IPS DF 19.7 (cell line): ENCODE results near the gene PKIB.

Source experiments
- DNase-seq: peaks from one replicate; pipeline ENCODE4 v3.0.0-alpha.2; 2013; ENCODE audit warnings: low read depth, low spot score

The PKIB gene

DNA sequence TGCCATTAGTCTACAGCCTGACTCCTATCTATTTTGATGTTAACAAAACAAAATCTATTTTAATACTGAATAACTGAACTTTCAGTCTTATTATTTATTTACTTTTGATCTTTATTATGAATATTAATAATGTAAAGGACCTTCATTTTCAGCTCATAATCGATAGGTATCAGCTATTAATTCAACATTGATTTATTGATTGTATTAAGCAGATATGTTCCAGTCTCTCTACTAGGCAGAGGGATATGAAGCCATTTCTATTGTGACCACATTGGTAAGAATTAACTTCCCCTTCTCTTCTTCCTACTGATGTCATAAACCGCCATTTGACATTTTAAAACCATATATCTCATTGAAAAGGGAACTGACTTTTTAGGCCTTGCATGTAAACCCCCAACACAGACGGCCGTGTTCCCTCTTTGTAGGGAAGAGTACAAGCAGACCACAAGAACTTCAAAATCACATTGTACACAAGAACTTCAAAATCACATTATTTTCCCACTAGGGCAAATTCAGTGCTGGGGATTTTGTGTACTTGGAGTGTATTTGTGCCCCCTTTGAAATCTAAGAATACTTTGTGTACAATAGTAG is 99.8 kb downstream of the PKIB start:
- no peak for DNase-seq

DNA sequence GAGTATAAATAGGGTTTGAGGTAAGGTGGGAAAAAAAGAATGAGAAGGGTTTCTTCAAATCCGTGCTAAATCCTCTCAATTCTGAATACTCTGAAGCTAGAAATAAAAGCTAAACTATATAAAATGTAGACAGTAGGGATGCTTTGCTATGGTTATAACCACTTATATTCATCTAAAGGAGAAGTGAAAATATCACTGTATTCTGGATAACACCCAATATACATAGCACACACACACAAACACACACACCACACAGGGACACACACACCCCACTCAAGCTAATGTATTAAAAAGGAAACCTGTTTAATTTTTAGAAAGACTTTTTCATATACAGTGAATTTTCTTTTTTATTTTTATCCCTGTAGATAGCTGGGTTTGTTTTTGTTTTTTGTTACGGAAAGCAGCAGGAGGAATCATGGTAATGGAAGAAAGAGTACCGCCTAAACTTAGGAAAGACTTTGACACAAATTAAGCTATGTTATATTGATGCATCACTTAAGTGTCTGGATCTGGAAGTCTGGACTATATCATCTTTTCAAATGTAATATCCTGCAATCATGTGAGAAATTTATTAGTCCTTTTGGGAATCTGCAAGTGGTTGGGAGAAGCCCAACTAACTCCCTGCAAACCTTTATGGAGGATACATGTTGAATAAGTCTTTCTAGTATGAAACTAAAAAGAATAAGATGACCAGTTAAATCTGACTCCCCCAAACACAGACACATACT is 100.9 kb downstream of the PKIB start:
- no peak for DNase-seq

DNA sequence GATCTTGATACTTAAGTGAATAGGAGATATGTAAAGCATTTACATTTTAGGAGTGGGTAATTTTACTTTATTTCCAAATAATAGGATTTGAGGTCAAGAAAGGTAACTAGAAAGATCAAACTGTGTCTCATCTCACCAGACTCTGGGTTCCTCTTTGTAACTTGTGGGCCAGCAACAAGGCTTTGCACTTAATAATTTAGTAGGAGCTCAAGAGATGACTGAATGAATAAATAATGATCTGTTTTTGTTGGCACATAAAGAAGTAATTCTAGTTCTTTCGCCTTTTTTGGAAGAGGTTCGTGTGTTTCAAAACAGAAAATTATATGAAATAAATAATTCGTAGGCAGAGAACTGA is 101.9 kb downstream of the PKIB start:
- no peak for DNase-seq

DNA sequence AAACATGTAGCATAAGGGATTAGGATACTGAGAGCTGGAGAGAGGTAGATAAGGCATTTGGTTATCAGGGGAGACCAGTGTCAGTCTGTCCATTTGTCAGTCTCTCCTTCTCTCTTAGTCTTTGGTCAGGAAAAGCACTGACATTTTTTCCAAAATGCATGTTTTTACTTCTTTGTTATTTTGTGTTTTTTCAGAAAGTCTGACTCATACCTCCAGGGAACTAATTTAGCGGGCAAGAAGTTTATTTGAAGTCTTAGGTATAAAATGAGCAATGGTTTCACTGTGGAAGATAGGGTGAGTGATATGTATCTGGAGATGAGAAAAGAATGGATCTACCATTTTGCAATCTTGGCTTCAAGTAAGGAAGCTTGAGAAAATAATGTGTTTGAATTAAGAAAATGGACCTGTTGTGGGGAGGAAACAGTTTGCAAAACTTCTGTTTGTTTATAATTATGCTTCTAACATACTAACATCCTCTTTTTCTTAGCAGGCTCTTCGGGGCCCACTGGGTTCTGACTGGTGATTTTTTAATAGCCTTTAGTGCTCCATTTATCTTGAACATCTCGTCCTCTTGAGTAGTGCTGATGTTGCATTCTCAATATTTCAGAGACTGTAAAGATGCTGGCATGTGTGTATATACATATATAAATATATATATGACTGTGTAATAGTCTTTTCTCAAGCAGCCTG is 102.4 kb downstream of the PKIB start:
- no peak for DNase-seq

DNA sequence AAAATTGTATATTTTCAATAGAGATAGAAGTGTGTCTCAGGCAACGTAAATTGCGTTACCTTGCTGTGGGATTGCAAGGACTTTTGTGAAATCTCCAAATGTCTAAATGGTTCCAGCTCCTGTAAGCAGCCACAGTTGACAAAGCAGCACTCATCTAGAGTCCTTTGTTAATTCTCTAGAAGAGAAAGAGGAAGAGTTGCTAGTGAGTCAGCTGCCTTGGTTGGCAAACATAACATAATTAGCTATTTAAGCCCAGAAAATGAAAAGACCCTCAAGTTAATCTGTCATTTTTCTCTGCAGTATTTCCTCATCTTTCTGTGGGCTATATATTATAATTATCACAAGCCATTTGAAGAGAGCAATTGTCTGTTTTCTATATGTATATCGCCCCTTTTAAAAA is 102.9 kb downstream of the PKIB start:
- no peak for DNase-seq

DNA sequence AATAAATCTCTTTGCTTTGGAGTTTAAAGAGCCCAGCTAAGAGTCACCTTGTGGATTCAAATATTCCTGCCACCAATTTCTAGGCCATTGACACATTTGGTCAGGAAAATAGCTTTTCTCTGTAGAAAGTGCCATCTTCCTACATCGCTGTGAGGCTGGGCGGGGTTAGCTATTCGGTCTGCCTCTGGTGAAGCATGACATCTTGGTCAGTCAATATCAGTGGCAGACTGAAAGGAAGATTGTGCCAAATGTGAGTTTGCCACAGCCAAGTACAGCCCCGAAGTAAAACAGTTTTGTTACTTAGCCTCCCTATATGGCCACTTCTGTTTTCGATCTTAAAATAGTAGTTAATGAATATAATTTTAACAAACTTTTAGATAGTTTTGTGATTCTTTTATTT is 103.9 kb downstream of the PKIB start:
- no peak for DNase-seq

DNA sequence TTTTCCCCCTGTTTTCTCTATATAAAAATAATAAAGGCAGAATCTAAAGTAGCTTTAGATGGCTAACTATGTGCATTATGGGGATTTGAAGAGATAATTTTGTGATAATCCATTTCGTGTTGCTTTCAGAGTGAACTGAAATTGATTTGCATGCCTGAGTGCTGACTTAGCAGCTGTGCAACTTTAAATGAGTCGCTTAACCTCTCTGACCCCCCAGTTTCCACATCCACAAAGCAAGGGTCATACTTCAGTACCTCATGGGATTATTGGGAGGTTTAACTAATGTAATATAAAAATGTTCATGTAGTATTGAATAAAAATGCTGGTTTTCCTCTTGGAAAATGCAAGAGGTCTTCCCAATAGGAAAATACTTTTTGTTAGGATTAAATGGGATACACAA is 105.5 kb downstream of the PKIB start:
- DNase-seq = no peak

DNA sequence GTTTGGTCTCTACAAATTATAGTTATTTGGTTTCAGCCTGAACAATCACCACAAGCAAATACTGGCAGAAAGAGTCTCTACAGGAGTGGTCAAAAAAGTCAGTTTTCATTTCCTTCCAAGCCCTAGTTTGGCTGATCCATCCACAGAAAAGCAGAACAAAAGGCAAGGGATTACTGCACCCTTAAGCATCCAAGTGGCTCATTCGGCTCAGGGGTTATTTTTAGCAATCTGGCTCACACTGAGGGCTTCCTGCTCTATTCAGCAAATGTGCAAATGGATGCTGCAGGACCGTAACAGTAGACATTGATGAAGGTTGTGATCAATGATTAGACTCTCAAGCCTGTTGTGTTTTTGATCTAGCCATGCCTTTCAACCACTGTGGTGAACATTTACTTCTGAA is 107.1 kb downstream of the PKIB start:
- DNase-seq = no peak

DNA sequence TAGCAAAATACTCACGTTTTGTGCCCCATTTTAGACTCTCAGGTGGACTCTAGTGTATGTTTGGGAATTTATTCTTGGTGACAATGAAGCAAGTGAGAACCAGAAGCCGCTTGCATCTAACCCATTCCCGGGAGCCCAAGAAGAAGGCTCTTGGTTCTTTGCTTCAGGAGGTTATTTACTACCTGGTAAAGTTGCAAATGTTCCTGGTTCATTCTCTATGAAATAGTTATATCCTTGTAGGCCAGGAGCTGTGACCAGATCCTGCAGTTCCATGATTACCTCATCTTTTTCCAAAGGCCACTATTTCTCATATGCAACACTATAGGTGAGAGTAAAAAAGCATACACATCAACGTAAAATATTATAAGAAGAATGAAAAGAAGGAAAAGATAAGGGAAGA is 108.4 kb downstream of the PKIB start:
- DNase-seq = no peak

DNA sequence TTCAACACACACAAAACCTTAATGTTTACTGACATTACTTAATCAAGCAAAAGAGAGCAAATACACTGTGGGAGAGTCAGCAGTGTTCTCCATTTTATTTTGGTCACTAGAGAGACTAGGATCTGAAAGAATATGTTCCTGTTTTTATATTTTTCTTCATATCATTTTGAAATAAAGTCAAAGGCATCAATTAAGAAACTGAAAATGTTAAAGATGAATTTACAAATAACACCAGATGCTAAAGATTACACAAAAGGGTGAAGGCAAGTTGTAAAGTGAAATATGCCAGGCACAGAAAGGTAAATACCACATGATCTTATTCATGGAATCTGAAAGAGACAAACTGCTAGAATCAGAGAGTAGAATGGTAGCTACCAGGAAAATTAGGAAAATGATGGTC is 109.0 kb downstream of the PKIB start:
- no peak for DNase-seq

DNA sequence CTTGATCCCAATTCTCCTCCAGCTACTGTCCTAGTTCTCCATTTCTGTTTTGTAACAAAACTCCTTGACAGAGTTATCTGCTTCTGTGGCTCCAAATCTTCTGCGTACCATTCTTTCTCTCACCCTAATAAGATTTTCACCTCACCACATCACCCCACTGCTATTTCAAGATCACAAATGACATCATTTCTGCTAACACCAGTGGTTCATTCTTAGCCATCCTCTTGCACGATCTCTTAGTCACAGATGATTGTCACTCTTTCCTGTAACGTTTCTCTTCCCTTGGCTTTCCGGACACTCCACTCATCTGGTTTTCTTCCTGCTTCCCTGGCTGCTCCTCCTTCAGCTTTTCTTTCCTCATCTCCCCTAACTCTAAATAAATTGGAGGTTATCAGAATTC is 112.5 kb downstream of the PKIB start:
- no peak for DNase-seq

DNA sequence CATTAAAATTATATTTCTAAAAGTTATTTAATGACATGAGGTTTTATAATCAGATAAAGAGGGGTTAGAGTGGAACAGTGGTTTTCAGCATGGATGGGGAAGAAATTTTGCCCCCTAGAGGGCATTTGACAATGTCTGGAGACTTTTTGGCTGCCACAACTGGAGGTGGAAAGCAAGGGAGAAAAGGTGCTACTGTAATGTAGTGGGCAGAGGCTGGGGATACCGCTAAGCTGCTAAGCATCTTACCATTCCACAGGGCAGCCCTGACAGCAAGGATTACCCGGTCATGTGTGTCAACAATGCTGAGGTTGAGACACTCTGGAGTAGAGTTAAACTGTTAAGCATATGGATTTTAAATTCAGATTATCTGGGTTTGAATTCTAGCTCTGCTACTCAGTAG is 116.4 kb downstream of the PKIB start:
- no peak for DNase-seq

DNA sequence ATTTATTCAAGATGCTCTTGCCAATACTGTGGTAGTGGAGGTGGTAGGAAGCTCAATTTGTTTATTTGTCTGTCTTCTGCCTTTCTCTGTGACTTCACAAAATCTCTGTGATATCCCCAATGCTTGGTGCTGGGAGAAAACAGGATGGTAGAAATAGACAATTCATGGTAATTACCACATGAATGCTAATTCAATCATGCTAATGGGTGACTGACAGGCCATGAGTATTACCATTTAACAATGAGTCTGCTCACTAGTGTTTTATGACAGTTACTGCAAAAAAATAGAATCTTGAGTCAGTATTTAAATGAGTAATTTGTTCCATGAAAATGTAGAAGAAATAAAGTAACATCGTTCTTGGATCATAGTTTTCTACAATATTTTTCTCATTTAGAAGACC is 117.0 kb downstream of the PKIB start:
- DNase-seq = no peak

DNA sequence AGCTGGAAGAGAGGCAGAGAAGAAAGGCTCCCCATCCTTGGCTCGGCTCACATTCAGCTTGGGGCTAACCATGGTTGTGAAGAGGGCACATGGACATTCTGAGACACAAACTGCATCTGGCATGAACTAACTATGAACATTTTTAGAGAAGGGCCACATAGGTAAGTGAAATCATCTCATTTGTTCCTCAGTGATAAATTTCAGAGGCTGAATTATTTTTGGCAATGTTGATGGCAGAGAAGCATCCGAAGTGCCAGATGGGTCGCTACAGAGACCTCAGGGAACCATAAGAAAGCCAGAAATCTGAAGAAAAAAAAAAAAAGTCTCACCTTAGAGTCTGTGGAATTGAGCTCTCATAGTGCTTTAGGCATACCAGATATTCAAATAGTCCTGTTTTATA is 120.1 kb downstream of the PKIB start:
- DNase-seq = no peak

DNA sequence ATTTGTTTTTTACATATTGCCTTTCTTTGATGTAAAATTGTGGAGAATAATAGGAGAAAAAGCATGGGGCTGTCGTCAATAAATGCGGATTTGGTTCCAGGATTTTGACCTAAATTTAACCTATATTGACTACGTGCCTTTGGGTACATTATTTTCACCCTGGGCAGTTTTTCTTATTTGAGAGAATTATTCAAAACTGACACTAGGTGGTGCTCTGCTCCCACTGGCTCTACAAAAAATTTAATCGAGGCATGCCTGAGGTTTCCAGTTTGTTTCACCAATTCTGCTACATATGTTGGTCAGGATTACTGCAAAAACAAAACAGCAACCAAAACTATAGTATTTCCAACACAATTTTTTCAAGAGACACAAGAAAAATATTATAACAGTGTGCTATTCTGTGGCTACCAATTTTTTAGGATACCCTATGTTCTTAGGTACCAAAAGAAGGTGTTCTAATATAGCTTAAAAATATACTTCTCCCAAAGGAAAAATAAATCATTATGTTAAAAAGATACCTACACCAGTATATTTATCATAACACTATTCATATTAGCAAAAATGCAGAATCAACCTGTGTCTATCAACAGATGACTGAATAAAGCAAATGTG is 120.7 kb downstream of the PKIB start:
- no peak for DNase-seq

DNA sequence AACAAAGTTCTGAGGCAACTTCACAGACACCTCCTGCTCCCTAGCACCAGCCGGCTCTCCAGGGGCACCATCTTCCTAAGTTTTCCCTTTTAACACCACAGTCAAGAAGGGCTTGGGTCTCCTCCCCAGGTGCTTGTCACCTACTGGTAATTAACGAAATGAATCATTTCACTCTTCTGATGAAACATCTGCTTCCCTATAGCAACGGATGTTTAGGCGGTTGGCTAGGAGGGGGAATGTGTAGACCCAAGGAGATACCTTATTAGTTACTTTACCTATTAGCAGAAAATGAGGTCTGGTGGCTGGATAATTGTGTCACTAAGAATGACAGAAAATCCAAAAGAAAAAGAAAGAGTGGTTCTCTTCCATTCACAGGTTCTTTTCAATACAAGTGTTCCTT is 123.1 kb downstream of the PKIB start:
- no peak for DNase-seq

DNA sequence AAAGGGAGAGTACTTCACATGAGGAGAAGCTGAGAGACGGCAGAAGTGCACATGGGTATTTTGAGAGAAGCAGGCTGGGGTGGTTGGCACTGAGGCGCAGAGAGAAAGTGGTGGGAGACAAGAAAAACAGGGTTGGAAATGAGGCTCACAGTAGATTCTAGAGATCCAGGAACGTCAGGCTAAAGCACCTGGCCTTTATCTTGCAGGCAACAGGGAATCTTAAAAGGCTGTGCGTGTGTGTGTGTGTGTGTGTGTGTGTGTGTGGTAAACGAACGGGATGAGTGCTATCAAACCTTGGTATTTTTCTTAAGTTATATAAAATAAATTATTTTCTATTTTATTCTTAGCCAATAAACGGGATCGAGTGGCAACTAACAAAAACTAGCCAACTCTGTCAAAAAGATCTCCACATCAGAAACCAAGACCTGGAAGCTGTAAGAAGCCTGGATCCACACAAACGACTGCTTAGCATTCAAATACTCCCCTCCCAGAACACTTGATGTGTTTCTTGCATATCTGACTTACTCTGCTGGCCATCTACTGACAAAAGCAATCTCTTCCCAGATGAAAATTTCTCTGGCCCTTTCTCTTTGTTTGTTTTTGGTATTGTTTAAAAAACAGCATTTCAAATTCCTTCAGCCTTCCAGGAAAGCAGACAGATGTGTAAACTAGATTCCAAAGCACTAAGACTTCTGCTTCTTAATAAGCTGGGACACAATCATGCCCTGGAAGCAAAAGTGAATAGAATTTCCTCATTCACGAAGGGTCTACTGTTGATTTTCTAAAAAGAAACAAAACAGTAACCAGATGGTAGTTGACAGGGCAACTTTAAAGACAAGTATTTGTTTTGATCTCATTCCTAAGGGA is 124.6 kb downstream of the PKIB start:
- no peak for DNase-seq

DNA sequence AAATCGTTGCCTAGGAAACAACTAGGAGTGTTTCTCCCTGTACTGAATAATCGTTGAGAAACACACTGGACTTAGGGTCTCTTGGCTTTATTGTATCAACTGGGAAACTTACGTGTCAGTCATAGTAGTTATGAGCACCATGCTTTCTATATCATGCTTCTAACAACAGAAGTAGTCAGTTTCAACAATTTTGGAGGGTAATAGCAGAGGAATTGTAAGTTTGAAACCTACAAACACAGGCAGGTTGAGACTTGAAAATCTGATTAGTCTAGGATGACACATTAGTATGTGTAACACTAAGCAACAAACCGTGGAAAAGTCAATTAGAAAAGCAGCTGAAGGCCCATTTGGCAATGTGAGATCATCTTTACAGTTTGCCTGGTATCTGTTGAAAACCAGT is 125.4 kb downstream of the PKIB start:
- no peak for DNase-seq

DNA sequence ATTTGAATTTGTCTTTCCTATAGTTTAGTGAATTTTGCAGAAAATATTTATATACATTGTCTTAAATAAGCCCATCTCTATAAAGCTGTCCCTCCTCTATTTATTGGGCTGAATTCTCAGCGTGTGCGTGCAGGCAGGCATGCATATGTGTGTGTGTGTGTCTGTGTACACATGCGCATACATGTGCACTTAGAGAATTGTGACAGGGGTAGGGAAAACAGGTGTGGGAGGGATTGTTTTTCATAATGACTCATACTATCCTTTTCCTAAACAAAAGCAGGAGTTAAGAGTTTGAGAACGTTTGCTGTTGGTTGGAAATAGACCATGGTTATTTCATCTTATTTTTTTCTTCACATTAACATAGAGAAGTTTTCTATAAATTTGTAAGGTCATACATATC is 126.0 kb downstream of the PKIB start:
- no peak for DNase-seq

DNA sequence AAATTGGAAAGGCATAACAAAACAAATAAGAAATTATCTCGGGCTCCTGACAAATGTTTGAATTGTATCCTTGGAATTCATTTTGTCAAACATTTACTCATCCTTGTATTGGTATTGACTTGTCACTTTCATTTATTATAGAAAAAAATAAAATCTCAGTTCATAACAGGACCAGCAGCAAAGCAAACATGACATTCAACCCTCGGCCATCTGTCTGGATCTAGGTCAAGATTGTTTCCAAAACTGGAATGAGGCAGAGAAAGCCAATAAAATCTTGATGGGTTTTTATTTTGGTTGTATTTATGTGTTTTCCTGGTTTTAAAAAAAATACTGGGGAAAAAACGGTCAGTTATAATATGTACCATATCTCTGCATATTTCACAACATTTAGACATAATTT is 126.4 kb downstream of the PKIB start:
- no peak for DNase-seq

DNA sequence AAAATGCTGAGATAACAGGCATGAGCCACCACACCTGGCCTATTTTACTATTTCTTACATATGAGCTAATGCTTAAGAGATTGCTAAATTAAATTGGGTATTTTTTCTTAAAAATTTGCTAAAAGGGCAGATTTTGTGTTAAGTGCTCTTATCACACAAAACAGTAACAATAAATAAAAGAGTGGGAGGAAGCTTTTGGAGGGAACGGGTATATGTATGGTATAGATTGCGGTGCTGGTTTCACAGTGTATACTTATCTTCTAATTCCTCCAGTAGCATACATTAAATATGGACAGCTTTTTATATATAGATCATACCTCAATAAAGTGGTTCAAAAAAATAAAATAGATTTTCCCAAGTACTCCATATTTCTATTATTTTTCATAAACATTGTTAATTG is 129.9 kb downstream of the PKIB start:
- no peak for DNase-seq

DNA sequence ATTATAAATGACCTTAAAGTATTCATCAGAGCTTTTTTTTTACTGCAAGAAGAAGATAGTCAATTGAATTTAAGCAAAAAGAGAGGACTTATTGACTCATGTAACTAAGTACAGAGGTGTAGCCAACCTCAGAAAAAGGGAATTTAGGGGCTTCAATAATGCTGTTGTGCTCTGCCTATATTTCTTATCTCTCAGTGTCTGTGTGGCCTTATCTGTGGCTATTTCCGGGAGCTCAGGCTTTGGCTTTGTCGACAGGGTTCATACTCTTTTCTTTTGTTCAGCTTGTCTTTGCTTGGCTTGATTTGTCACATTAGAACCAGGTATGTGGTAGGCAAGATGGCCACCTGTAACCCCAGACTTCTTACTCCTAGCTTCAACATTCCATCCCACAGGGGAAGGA is 130.7 kb downstream of the PKIB start:
- no peak for DNase-seq
